NAMALWA (cell line): Measurements from ENCODE around the gene POFUT1.
"Not testable (repeated sequence)": the region's sequence is repeated elsewhere in the genome, so short reads cannot be mapped to it uniquely, and the experiment has no call there.

ENCODE experiments used
- DNase-seq: peaks from one replicate; pipeline ENCODE4 v3.0.0-alpha.2; 2015; ENCODE audit warnings: low spot score

Gene POFUT1

GRCh38 chr20:32189691-32190615, 17.7 kb upstream of the POFUT1 start:
- DNase-seq = no peak

- DNase-seq = no peak
Observed at GRCh38 chr20:32190616-32191415, 16.9 kb upstream of the POFUT1 start.

GRCh38 chr20:32191422-32191821, 16.3 kb upstream of the POFUT1 start:
- DNase-seq = no peak

GRCh38 chr20:32191873-32192272, 15.8 kb upstream of the POFUT1 start:
- DNase-seq = no peak

- no peak for DNase-seq
Observed at GRCh38 chr20:32192698-32193097, 15.0 kb upstream of the POFUT1 start.

- DNase-seq = not testable (repeated sequence)
Observed at GRCh38 chr20:32193336-32193735, 14.3 kb upstream of the POFUT1 start.

GRCh38 chr20:32193996-32194395, 13.7 kb upstream of the POFUT1 start:
- no peak for DNase-seq

GRCh38 chr20:32195581-32195980, 12.1 kb upstream of the POFUT1 start:
- no peak for DNase-seq

GRCh38 chr20:32196613-32197012, 11.1 kb upstream of the POFUT1 start:
- DNase-seq = not testable (repeated sequence)

- not testable (repeated sequence) for DNase-seq
Observed at GRCh38 chr20:32197136-32197535, 10.5 kb upstream of the POFUT1 start.

GRCh38 chr20:32199006-32199405, 8.7 kb upstream of the POFUT1 start:
- no peak for DNase-seq

GRCh38 chr20:32201296-32201976, 6.2 kb upstream of the POFUT1 start:
- no peak for DNase-seq

GRCh38 chr20:32201977-32202363, 5.7 kb upstream of the POFUT1 start:
- no peak for DNase-seq

GRCh38 chr20:32203356-32204204, 4.1 kb upstream of the POFUT1 start:
- DNase-seq = no peak

GRCh38 chr20:32204205-32205109, 3.2 kb upstream of the POFUT1 start:
- DNase-seq = no peak

- DNase-seq = peak; percentile 50
Observed at GRCh38 chr20:32205110-32205842, 2.4 kb upstream of the POFUT1 start.

- no peak for DNase-seq
Observed at GRCh38 chr20:32205843-32206759, 1.6 kb upstream of the POFUT1 start.

- DNase-seq = peak; percentile 39
Observed at GRCh38 chr20:32206760-32207625, 687 bp upstream of the POFUT1 start.
